T-helper 22 cell (primary cell): Measurements from ENCODE around the gene HNF1A.
"Not testable (repeated sequence)": the region's sequence is repeated elsewhere in the genome, so short reads cannot be mapped to it uniquely, and the experiment has no call there.

ENCODE experiments used
- DNase-seq: peaks from one replicate; pipeline ENCODE4 v3.0.0-alpha.2; 2020; ENCODE audit warnings: low read depth

Gene HNF1A

DNA sequence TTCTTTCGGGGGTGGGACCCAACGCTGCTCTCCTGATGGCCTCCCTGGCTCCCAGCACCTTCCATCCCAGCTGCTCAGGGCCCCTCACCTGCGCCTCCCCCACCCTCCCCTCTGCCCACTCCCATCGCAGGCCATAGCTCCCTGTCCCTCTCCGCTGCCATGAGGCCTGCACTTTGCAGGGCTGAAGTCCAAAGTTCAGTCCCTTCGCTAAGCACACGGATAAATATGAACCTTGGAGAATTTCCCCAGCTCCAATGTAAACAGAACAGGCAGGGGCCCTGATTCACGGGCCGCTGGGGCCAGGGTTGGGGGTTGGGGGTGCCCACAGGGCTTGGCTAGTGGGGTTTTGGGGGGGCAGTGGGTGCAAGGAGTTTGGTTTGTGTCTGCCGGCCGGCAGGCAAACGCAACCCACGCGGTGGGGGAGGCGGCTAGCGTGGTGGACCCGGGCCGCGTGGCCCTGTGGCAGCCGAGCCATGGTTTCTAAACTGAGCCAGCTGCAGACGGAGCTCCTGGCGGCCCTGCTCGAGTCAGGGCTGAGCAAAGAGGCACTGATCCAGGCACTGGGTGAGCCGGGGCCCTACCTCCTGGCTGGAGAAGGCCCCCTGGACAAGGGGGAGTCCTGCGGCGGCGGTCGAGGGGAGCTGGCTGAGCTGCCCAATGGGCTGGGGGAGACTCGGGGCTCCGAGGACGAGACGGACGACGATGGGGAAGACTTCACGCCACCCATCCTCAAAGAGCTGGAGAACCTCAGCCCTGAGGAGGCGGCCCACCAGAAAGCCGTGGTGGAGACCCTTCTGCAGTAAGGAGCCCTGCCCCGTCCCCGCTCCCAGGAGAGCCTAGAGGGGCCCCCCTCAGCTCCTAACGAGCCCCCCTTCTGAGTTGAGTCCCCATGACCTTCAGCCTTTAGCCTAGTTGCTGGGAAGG is at the start of gene HNF1A:
TSS of gene HNF1A (plus strand) at position 248 of the 924 bp plus-strand sequence. CDS start at position 474, 226 bp downstream.
- no peak for DNase-seq

GRCh38 chr12:120928864-120929652 is 49.3 kb upstream of the HNF1A start:
- DNase-seq, result no peak

- no peak for DNase-seq
These were observed 48.3 kb upstream of the HNF1A start for GRCh38 chr12:120930032-120930431.

DNA sequence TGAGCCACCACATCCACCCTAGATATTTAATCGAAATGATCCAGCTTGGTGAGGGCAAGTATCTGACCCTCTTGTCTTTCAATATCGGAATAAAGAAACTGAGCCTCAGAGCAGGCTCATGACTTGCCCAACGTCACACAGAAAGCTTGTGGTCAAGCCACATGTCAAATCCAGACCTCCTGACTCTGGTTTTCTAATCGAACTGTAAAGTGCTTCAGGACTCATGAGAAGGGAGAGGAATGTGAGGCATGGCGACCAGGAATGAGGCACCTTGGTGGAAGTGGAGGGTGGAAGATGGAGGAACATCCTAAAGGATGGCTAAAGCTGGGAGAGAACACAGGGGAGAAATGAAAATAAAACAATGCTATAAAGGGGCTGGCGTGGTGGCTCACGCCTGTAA is 46.3 kb upstream of the HNF1A start:
- DNase-seq, result no peak

GRCh38 chr12:120932956-120933526 is 45.3 kb upstream of the HNF1A start:
- DNase-seq, result no peak

GRCh38 chr12:120933786-120934185 is 44.6 kb upstream of the HNF1A start:
- no peak for DNase-seq

- DNase-seq, result no peak
These were observed 42.1 kb upstream of the HNF1A start for GRCh38 chr12:120936197-120936596.

GRCh38 chr12:120938496-120938895 is 39.8 kb upstream of the HNF1A start:
- DNase-seq, result no peak

DNA sequence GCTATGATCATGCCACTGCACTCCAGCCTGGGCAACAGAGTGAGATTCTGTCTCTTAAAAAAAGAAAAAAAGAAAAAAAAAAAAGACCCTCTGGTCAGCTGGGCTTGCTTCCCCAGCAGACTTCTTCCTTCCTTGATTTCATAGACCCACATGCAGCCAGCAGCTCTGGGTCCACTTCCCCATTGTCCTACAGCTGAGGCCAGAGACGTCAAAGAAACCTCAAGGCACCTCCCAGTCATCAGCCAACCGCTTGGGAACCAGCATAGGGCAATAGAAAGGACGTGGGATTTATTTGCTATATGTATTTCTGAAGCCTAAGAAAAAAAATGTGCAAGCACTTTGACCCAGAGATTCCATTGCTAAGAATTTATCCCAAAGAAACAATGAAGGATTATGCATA is 38.8 kb upstream of the HNF1A start:
- no peak for DNase-seq

- no peak for DNase-seq
These were observed 38.3 kb upstream of the HNF1A start for GRCh38 chr12:120940006-120940405.

DNA sequence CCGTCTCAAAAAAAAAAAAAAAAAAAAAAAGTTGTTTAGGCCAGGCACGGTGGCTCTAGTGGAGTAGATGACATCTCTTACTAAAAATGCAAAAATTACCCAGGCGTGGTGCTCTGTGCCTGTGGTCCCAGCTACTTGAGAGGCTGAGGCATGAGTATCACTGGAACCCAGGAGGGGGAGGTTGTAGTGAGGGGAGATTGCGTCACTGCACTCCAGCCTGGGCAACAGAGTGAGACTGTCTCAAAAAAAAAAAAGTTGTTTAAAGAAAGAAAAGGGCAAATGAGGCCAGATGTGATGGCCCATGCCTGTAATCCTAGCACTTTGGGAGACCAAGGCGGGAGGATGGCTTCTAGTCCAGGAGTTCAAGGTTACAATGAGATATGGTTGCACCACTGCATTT is 37.5 kb upstream of the HNF1A start:
- DNase-seq, result no peak

DNA sequence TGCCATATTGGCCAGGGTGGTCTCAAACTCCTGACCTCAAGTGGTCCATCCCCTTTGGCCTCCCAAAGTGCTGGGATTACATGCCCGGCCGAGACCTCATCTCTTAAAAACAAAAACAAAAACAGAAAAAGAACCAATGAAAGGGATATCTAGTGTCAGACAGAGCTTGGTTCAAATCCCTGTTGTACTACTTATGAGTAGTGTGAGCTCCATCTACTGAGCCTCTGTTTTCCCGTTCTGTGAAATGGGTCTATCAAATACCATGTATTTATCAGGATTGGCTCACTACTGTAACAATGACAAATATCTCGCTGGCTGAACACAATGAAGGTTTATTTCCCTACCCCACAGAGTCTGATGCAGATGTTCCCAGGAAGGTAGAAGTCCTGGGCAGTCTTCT is 36.9 kb upstream of the HNF1A start:
- DNase-seq, result no peak

GRCh38 chr12:120941846-120942405 is 36.4 kb upstream of the HNF1A start:
- DNase-seq, result no peak

DNA sequence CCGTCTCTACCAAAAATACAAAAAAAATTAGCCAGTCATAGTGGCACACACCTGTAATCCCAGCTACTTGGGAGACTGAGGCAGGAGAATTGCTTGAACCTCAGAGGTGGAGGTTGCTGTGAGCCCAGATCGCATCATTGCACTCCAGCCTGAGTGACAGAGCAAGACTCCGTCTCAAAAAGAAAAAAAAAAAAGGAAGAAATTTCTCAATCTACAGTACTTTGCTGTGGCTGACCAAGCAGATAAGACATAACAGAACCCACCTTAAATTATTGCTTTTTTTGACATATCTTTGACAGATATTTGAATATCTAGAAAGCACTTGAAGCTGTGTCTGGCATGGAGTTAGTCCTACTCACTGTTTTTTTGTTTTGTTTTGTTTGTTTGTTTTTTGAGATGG is 34.9 kb upstream of the HNF1A start:
- DNase-seq, result no peak

- DNase-seq, result peak; percentile 5
These were observed 33.6 kb upstream of the HNF1A start for GRCh38 chr12:120944645-120945217.

GRCh38 chr12:120945516-120945915 is 32.8 kb upstream of the HNF1A start:
- DNase-seq, result not testable (repeated sequence)

- DNase-seq, result not testable (repeated sequence)
These were observed 28.0 kb upstream of the HNF1A start for GRCh38 chr12:120950260-120950799.

DNA sequence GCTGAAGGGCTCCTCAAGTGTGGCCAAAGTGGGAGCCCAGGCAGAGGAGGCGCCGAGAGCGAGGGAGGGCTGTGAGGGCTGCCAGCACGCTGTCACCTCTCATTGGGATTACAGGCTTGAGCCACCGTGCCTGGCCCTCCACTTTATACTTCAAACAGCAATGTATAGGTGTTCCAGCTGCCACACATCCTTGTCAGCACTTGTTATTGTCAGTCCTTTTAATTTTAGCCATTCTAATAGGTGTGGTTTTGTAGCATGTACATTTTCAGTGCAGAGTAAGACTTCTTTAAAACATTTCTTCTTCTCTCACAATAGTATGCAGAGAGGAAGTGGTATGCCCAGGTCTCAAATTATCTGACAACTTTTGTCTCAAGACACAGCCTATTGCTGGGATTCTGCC is 27.5 kb upstream of the HNF1A start:
- DNase-seq, result no peak

GRCh38 chr12:120955232-120955631 is 23.1 kb upstream of the HNF1A start:
- DNase-seq, result no peak

DNA sequence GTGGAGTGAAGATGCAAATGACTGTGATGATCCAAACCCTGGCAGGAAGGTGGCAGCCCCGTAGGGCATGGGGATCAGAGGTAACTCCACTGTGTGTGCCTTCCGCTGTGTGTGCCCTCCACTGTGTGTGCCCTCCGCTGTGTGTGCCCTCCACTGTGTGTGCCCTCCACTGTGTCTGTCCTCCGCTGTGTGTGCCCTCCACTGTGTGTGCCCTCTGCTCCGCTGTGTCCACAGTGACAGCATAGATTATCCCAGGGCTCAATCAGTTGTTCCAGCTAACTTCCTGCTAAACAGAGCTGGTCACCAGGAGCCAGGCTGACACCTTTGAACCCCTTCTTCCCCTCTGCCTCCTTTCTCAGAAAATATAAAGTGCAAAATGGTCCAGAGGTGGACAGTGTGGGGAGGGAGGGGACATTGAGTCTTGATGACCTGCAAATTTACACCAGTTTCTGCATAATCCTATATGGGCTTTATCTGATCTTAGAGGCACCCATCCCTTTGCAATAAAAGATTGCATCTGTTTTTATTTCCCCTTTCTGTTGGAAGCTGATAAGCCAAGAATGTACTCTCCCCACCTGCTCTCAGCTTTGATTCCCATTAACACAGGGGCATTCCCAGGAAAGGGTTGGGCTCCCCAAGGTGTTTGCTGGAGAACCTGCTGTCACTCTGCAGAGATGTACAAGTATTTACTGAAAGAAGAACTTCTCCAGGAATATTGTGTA is 21.6 kb upstream of the HNF1A start:
- DNase-seq, result no peak
